ENCODE measurements around the gene GALE. TPM values are rescaled to one million over a fixed set of nuclear protein-coding genes. Genes with fewer than 3 reads are reported as not detected.
"Not testable (repeated sequence)": the region's sequence is repeated elsewhere in the genome, so short reads cannot be mapped to it uniquely, and the experiment has no call there.

The GALE gene
- total RNA-seq, 1 experiment from 2014 or later = 114 TPM

DNA sequence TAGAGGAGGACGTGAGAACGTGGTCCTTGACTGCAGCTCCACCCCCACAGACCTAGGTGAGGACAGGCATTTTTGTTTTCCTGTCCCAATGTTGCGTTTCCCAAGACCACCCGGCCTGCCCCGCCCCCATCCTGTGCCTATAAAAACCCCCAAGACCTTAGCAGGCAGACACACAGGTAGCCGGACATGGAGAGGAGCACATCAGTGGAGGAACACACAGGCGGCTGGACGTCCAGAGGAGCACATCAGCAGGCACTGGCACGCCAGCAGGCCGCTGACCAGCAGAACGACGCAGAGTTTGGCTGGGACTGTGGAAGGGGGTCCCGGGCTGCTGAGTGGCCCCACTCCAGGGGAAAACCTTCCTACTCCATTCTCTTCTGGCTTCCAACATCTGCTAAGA lies 37.4 kb upstream of the GALE start:
- peak overlapping the region; percentile 42 to 53 for H3K4me3 ChIP-seq (ENCODE audit: low read depth in 2 of 2, low read length in 2 of 2)
- 0 out of 2 replicates have a peak, but pooled peaks cover 3% of the 10 kb centered on the region for H3K4me1 ChIP-seq (ENCODE audit: control insufficient read depth, insufficient read depth, low read length)
- no peaks in the 10 kb centered on the region for H3K27me3 ChIP-seq (ENCODE audit: control insufficient read depth, insufficient read depth, low read length)
- POLR2A ChIA-PET = no interaction called here
- H3K9me3 ChIP-seq (ENCODE audit: control insufficient read depth, insufficient read depth, low read depth, low read length) = no peaks in the 10 kb centered on the region
- TF ChIP-seq, protein P1, sequence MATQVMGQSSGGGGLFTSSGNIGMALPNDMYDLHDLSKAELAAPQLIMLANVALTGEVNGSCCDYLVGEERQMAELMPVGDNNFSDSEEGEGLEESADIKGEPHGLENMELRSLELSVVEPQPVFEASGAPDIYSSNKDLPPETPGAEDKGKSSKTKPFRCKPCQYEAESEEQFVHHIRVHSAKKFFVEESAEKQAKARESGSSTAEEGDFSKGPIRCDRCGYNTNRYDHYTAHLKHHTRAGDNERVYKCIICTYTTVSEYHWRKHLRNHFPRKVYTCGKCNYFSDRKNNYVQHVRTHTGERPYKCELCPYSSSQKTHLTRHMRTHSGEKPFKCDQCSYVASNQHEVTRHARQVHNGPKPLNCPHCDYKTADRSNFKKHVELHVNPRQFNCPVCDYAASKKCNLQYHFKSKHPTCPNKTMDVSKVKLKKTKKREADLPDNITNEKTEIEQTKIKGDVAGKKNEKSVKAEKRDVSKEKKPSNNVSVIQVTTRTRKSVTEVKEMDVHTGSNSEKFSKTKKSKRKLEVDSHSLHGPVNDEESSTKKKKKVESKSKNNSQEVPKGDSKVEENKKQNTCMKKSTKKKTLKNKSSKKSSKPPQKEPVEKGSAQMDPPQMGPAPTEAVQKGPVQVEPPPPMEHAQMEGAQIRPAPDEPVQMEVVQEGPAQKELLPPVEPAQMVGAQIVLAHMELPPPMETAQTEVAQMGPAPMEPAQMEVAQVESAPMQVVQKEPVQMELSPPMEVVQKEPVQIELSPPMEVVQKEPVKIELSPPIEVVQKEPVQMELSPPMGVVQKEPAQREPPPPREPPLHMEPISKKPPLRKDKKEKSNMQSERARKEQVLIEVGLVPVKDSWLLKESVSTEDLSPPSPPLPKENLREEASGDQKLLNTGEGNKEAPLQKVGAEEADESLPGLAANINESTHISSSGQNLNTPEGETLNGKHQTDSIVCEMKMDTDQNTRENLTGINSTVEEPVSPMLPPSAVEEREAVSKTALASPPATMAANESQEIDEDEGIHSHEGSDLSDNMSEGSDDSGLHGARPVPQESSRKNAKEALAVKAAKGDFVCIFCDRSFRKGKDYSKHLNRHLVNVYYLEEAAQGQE (IDR thresholded peaks at IDR 0.05; ENCODE audit: insufficient read depth in 1 of 2, low read depth in 2 of 2, low read length in 1 of 2) = no peak
- CTCF ChIA-PET = interaction anchor here (0.6 kb wide), 1 partner anchor 54 kb away, joined by 4 read pairs; no protein-coding TSS in a partner anchor
- DNase-seq (ENCODE audit: low read depth, low spot score) (no peak), ATAC-seq (peak; percentile 69)
- no peaks in the 10 kb centered on the region for H3K36me3 ChIP-seq (ENCODE audit: control insufficient read depth, insufficient read depth, low read length)
- in situ Hi-C loops (cut with HindIII; ENCODE audit: low pct_unique_long_range_greater_than_20kb, low sequenced_read_pairs) (no loop called here), intact Hi-C loops (cut with micrococcal nuclease; ENCODE audit: unreplicated experiment) (no loop called here)
- BruUV-seq (replicated peaks) = no TSS peak
- no peak overlapping the region for H3K27ac ChIP-seq (ENCODE audit: low read length)

- in situ Hi-C loops (cut with HindIII; ENCODE audit: low pct_unique_long_range_greater_than_20kb, low sequenced_read_pairs) (no loop called here), intact Hi-C loops (cut with micrococcal nuclease; ENCODE audit: unreplicated experiment) (no loop called here)
- ATAC-seq (no peak), DNase-seq (ENCODE audit: low read depth, low spot score) (no peak)
- Histone ChIP-seq H3K4me1 (ENCODE audit: control insufficient read depth, insufficient read depth, low read length) (0 out of 2 replicates have a peak, but pooled peaks cover 3% of the 10 kb centered on the region), H3K36me3 (ENCODE audit: control insufficient read depth, insufficient read depth, low read length) (no peaks in the 10 kb centered on the region), H3K9me3 (ENCODE audit: control insufficient read depth, insufficient read depth, low read depth, low read length) (no peaks in the 10 kb centered on the region), H3K27ac (ENCODE audit: low read length) (no peak overlapping the region), H3K4me3 (ENCODE audit: low read depth in 2 of 2, low read length in 2 of 2) (no peak overlapping the region), H3K27me3 (ENCODE audit: control insufficient read depth, insufficient read depth, low read length) (no peaks in the 10 kb centered on the region)
- TF ChIP-seq SIN3A (IDR thresholded peaks at IDR 0.05; ENCODE audit: borderline replicate concordance, insufficient read depth, low read depth, low read length) (no peak), POLR2AphosphoS5 (IDR thresholded peaks at IDR 0.05; ENCODE audit: low read depth, low read length) (no peak), TCF7L2 (IDR thresholded peaks at IDR 0.05; ENCODE audit: low read depth, low read length) (no peak)
- TF ChIP-seq, protein P1 (IDR thresholded peaks at IDR 0.05; ENCODE audit: insufficient read depth in 1 of 2, low read depth in 2 of 2, low read length in 1 of 2) = no peak
- TF ChIP-seq, protein P2, sequence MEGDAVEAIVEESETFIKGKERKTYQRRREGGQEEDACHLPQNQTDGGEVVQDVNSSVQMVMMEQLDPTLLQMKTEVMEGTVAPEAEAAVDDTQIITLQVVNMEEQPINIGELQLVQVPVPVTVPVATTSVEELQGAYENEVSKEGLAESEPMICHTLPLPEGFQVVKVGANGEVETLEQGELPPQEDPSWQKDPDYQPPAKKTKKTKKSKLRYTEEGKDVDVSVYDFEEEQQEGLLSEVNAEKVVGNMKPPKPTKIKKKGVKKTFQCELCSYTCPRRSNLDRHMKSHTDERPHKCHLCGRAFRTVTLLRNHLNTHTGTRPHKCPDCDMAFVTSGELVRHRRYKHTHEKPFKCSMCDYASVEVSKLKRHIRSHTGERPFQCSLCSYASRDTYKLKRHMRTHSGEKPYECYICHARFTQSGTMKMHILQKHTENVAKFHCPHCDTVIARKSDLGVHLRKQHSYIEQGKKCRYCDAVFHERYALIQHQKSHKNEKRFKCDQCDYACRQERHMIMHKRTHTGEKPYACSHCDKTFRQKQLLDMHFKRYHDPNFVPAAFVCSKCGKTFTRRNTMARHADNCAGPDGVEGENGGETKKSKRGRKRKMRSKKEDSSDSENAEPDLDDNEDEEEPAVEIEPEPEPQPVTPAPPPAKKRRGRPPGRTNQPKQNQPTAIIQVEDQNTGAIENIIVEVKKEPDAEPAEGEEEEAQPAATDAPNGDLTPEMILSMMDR (IDR thresholded peaks at IDR 0.05) = no peak
- no TSS peak for BruUV-seq (replicated peaks)
- ChIA-PET CTCF (no interaction called here), POLR2A (no interaction called here)
Measured at GRCh38 chr1:23836037-23836436, 35.5 kb upstream of the GALE start.

DNA sequence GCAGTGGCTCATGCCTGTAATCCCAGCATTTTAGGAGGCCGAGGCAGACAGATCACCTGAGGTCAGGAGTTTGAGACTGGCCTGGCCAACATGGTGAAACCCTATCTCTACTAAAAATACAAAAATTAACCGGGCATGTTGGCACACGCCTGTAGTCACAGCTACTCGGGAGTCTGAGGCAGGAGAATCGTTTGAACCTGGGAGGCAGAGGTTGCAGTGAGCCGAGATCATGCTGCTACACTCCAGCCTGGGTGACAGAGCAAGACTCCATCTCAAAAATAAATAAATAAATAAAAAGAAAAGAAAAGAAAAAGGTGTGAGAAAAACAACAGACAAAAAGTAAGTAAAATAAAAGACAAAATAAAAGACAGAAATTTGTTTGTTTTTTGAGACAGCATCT lies 33.6 kb upstream of the GALE start:
- intact Hi-C loops (cut with micrococcal nuclease; ENCODE audit: unreplicated experiment); H3K27me3 ChIP-seq (ENCODE audit: control insufficient read depth, insufficient read depth, low read length); DNase-seq (ENCODE audit: low read depth, low spot score); in situ Hi-C loops (cut with HindIII; ENCODE audit: low pct_unique_long_range_greater_than_20kb, low sequenced_read_pairs); H3K4me1 ChIP-seq (ENCODE audit: control insufficient read depth, insufficient read depth, low read length); H3K27ac ChIP-seq (ENCODE audit: low read length); H3K4me3 ChIP-seq (ENCODE audit: low read depth in 2 of 2, low read length in 2 of 2); ATAC-seq; BruUV-seq (replicated peaks); H3K36me3 ChIP-seq (ENCODE audit: control insufficient read depth, insufficient read depth, low read length); H3K9me3 ChIP-seq (ENCODE audit: control insufficient read depth, insufficient read depth, low read depth, low read length): not testable (repeated sequence)
- ChIA-PET POLR2A (interaction anchor here (0.6 kb wide), 1 partner anchor 218 kb away, joined by 3 read pairs; no protein-coding TSS in a partner anchor), CTCF (interaction anchor here (0.6 kb wide), 1 partner anchor 277 kb away, joined by 3 read pairs; no protein-coding TSS in a partner anchor)
